NCI-H69 (cell line): ENCODE data around the gene XRRA1.
"Not testable (repeated sequence)": the region's sequence is repeated elsewhere in the genome, so short reads cannot be mapped to it uniquely, and the experiment has no call there.

Experiments
- DNase-seq: peaks from one replicate; lab custom pipeline; 2025; lab: John Stamatoyannopoulos, UW

The XRRA1 gene, protein sequence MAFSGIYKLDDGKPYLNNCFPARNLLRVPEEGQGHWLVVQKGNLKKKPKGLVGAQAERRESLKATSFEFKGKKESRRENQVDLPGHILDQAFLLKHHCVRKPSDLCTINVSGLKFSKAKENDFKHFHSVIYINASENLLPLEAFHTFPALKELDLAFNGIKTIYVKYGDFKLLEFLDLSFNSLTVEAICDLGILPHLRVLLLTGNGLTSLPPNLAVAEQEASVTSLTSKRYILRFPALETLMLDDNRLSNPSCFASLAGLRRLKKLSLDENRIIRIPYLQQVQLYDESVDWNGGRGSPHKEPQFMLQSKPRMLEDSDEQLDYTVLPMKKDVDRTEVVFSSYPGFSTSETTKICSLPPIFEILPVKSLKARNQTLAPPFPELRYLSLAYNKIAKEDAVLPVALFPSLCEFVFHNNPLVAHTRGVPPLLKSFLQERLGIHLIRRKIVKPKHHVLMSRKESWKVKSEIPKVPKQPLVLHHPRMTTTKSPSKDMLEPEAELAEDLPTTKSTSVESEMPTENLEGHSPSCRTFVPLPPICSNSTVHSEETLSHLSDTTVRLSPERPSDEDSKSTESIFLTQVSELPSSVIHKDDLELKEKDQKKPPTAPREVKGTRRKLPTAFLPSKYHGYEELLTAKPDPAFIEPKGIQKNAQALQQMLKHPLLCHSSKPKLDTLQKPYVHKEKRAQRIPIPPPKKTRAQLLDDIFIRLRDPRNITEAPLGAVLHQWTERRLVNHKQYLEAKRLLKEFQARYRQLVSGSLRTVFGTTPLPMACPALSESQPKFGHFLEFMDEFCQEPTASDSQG

DNA sequence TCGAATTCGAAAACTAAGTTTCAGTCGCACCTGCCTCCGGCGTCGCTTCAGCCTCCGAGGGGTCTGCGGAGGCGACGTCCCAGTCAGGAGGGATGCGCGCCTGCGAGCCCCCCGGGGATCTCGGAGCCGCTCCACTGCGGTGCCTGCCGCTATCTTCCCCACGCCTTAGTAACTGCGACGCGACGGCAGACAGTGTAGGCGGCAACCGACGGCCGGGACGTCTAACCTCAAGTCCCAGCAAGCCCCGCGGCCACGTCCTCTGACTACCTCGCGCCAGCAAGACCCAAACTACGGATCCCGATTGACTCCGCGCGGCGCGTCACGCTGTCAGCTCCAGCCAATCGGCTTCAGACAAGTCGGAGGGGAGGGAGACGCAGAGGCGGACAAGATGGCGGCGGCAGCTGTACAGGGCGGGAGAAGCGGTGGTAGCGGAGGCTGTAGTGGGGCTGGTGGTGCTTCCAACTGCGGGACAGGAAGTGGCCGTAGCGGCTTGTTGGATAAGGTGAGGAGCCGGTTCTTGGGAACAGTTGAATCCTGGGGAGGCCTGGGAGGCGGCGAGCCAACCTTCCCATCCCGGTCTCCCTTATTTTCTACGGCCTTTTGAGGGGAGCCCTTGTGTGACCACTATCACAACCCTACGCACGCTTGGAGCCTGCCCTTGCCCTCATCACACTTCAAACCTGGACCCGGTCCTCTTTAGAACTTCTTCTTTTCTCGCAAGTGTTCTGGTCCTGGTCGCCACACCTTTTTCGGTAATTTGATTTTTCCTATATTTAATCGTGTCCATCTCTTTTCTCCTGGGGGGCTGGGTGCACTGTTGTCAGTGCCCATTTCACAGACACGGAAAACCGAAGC, at the start of gene XRRA1, which contains the start of gene SPCS2:
Gene XRRA1 (minus strand): TSS at position 194 of the 855 bp plus-strand sequence. CDS start 8,213 bp downstream, outside the sequence.
Gene SPCS2 (plus strand): TSS at position 369 of the 855 bp plus-strand sequence. CDS start 20 bp downstream, at position 389.
- DNase-seq = peak; percentile 100

DNA sequence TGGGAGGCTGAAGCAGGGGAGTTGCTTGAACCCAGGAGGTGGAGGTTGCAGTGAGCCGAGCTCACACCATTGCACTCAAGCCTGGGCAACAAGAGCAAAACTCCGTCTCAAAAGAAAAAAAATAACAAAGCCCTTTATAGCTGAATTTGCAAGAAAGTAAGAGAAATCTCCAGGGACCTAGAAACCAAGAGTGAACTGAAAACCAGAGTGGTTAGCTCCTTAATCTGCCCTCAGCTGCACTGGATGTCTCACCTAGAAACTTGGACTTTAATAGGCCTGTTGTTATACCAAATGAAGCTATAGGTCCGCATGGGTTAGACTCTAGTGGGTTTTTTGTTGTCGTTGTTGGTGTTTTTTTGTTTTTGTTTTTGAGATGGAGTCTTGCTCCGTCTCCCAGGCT, 44.0 kb upstream of the XRRA1 start:
- no peak for DNase-seq

DNA sequence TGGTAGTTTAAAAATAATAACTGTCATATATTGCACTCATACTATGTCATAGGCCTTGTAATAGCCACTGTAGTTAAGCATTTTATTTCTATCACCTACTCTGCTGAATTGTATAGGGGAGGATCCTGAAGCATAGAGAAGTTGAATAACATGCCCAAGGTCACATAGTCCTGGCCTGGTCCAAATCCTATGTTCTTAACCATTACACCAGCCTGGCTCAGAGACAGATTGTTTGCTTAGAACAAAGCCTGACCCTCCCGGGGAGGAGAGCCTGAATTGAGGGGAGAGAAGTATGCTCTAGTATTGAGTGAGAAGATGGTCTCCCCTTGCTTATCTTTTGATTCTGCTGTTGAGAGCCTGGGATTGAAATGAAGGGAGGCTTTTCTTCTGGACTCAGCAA, 42.0 kb upstream of the XRRA1 start:
- DNase-seq = peak; percentile 25

DNA sequence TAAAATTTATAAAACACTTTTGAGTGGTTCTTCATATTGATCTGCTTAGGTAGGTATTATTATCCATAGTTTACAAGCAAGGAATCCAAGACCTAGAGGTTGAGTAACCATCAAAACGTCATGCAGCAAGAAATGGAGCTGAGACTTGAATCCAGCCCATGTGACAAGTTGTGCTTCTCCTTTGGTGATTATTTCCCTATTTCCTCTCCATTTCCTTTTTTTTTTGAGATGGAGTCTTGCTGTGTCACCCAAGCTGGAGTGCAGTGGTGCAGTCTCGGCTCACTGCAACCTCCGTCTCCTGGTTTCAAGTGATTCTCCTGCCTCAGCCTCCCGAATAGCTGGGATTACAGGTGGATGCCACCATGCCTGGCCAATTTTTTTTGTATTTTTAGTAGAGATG, 41.3 kb upstream of the XRRA1 start:
- not testable (repeated sequence) for DNase-seq

DNA sequence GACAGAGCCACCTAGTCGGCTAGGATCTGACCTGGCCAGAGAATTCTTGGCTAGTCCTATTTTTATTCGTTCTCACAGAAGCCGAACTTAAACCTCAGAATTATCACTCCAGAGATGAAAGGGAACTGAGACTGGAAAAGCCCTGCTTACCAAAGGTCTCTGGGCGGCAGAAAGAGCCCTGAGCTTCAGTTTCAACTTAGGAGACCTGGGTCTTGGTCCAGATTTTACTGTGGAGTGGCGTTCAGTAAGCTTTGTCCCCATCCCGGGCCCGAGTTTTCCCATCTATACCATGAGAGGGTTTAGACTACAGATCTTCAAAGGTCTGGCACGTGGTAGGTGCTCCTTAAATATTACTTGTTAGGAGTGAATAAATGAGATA, 40.4 kb upstream of the XRRA1 start:
- peak; percentile 50 for DNase-seq

DNA sequence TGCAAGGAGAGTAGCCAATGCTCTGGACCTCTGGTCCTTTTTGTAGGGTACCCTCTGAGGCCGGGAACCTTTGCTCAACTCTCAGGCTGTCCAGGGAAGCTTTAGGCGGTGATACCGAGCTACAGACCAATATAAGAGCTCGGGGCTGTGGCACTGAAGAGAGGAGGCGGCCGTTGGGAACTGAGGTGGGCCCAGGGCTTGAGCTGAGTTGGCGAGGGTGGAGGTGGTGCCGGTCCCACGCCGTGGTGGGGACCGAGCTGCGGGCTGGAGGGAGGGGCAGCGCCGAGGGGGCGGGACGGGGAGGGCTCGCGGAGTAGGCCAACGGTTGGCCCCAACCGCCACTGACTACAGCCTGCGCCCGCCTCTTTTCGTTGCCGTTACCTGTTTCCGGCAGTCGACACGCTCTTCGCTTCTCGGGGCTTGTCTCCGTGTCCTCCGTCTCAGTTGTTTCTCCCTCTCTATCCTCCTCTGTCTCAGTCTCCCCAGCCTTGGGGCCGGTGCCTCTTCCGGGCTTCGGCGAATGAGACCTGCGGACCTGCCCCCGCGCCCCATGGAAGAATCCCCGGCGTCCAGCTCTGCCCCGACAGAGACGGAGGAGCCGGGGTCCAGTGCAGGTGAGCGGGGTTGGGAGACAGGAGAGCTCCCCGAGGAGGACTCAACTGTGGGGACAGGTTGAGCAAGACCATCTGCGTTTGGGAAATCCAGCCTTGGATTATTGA, 39.8 kb upstream of the XRRA1 start, which contains the start of gene NEU3:
Gene NEU3 (plus strand): TSS at position 393 of the 719 bp plus-strand sequence. CDS start 128 bp downstream, at position 521.
- peak; percentile 93 for DNase-seq

DNA sequence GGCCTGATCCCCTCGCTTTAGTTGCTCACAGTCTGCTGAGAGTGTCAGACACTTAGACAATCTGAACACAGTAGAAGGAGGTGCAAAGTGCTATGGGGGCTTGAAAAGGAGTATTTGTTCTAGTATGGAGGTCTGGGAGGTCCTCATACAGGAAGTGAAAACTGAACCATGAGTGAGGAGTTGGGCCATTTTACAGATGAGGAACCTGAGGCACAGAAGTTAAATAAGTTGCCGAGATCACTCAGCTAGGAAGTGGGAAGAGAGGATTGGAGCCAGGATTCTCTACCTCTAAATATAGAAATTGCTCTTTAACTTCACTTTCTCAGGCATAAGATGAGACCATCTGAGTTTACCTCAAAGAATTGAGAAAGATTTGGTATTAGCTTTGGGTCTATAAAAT, 35.8 kb upstream of the XRRA1 start:
- DNase-seq = no peak

DNA sequence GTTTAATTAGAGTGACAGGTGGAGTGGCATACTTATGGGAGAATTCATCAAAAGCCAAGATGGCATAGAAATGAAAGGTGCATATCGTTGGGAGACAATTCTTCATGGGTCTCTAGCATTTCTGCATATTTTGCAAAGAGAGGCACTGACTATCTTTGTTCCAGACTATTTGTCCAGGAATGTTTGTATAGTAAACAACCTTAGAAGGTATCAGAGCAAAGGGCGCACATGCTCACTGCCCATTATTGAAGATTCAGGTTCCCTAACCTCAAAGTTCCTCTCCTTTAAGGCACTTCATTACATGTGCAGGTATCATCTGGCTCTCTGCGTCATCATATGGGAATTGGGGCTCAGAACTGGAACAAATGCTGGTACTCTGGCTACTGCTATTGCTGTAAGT, 35.2 kb upstream of the XRRA1 start:
- DNase-seq = no peak

DNA sequence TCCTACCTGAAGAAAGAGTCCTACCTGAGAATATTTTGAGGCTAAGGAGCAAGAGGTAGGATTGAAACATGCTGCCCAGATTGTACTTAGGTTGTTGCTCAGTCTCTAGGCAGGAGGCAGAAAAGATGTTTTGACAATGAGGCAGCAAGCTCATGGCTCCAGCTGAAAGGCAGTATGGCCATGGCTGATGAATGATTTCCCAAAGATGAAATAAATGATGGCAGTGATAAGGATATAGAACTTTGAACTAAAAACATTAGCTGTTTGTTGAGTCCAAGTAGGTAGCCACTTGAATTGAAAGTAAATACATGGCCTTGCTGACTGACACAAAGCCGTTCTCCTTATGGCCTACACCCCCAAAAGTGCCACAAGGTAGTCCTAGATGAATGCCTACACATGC, 33.0 kb upstream of the XRRA1 start:
- no peak for DNase-seq

DNA sequence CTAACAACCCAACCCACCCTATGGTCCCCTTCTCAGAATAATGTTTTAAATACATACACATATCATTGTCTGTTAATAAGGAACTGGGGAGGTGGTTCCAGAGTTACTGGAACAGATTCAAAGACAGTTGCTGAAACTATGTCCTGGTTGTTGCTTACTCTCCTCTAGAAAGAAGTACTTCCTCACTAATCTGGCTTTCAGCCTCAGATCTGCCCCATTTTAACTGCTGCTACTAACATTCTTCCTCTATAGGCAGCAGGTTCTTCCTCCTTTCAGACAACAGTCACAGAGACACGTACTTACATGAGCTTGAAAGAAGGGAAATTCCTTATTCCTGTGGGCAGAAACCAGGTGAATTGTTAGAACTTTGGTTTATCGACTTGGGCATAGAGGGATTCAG, 31.7 kb upstream of the XRRA1 start:
- DNase-seq = no peak

DNA sequence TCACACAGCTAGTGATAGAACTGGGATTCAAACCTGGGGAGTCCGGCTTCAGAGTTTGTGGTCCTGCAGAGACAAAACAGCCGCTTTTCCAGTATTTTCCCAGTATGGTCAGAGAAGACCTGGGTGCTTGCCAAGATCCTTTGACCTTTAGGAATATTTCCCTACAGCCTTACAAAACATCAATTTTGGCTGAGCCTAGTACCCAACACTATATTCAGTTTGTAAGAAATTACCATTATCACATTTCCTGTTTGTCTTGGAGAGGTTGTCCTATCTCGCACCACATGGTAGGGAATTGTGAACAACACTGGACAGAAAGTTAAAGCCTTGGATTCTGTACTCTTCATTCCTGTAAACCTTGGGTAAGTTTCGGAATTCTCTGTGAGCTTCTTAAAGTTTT, 29.1 kb upstream of the XRRA1 start:
- no peak for DNase-seq

DNA sequence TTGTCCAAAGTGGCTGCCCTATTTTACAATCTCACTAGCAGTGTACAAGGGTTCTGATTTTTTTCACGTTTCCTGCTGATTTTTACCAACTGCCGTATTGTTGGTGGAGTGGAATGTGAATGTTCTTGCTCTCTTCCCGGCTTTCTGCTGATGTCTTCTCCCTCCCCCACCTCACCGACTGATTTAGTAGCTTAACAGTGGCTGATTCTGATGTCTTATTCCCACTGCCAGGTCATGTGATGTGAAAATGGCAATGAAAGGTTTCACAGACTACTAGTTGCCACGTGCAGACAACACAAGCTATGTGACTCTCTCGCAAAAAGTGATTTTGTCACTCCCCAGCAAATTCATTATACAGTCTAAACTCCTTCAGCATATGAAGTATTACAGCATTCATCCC, 22.5 kb upstream of the XRRA1 start:
- no peak for DNase-seq

DNA sequence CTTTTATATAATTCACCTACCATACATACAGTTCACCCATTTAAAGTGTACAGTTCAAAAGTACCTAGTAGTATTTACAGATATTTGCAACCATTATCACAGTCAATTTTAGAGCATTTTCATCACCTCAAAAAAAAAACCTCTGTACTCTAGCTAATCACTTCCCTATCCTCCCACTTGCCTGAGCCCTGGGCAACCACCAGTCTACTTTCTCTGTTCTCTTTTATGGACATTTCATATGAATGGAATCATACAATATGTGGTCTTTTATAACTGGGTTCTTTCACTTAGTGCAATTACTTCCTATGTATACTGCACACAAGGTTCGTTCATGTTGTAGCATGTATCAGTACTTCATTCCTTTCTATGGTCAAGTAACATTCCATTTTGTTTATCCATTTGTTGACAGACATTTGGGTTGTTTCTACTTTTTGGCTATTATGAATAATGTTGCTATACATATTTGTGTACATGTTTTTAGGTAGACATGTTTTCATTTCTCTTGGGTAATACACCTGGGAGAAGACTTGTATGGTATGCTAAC, 22.0 kb upstream of the XRRA1 start:
- DNase-seq = no peak

DNA sequence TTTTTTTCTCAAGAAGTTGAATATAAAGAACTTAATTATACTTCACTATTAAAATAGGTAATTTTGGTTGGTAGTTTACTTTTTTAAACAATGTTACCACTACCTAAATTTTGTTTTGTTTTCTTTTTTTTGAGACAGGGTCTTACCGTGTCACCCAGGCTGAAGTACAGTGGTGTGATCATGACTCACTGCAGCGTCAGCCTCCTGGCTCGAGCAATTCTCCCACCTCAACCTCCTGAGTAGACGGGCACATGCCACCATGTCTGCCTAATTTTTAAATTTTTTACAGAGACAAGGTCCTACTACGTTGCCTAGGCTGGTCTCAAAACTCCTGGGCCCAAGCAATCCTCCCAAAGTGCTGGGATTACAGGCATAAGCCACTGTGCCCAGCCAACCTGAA, 17.8 kb upstream of the XRRA1 start:
- no peak for DNase-seq

DNA sequence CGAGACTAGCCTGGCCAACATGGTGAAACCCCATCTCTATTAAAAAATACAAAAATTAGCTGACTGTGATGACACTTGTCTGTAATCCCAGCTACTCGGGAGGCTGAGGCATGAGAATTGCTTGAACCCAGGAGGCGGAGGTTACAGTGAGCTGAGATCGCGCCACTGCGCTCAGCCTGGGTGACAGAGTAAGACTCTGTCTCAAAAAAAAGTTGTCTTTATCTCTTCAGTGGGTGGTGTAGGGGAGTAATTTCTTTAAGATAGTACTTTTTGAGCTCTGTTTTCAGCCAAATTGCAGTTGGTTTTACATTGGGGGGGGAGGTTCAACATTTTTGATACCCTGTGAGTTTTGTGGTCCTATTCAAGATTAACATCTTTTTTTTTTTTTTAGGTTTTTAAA, 11.2 kb upstream of the XRRA1 start:
- DNase-seq = not testable (repeated sequence)

DNA sequence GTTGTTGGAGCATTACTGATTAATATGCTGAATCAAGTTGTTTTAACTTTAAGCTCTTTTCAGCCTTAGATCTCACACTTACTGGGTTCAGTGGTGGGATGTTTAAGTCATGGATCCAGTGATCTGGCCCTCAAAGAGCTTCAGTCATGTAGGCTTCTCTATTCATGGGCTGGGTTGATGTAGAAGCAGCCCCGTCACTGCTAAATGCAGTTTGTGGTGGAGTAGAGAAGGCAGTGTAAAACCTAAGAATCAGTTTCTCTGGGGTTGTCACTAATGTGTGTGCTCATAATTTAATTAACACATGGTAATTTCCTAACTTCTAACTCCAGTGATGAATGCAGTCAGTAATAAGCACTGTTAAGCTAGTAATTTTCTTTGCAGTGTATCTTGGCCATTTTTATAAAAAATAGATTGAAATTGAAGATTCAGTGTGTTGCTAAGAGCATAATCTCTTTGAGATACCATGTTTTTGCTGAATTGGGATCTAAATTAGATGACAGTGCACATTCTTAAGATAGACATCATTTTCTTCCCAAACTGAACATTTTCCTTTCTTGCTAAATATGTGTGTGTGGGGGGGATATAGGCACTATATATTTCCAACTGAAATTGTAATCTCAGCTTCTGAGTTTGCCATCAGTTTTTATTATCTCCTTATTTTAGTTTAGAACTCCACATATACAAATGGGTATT, 9.2 kb upstream of the XRRA1 start:
- DNase-seq = no peak

DNA sequence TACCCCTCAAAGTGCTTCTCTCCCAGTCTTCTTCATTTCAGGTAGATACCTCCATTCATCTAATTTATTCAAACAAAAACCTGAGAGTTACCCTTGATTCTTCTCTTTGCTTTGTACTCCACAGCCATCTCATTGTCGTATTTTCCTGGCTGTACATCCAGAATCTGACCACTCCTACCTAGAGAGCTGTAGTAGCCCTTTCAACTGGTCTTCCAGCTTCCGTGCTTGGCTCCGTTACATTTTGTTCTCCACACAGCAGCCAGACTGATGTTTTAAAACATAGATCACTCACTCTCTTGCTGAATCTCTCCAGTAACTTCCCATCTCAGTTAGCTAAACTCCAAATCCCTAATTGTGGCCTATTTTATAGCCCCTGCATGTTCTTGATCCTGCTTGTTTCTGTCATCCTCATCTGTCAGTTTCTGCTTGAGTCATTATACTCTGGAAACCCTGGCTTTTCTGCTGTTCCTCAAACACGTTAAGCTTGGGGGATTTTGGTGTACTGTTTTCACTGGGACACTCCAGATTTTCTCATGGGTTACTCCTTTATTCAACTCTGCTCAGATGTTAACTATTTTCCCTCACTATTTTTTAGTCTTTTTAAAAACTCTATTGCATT, 7.6 kb upstream of the XRRA1 start:
- DNase-seq = no peak

DNA sequence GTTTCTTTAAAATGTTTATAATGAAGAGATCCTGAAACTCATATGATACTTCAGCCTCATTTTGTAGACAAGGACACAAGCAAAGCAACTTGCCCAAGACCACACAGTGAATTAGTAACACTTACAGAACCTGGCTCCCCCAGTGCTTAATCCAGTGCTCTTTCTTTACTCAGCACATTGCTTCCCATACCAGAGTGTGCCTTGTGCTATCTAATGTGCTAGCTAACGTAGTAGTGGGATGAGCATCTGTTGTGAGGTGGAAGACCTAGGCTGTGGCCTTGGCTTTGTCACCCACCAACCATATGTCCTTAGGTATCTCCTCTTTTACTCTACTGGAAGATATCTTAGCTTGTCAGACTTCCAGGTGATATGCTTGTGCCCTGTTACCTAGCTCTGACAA, 5.3 kb upstream of the XRRA1 start:
- DNase-seq = no peak

DNA sequence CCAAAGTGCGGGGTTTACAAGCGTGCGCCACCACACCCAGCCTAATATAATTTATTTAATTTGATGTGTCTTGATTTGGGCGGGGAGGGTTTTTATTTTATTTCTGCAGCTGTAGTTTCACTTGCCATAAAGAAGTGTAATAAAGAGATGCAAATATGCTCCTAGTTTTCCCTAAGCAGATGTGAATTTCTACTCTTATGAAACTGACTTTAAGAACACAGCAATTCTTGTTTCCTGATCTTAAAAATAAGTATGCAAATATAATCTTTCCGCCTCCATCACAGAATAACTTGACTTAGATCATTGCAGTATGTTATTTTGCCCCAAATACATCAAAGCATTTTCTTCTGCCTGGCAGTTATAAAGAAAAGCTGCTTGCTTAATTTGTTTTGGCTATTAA, 4.6 kb upstream of the XRRA1 start:
- DNase-seq = no peak

DNA sequence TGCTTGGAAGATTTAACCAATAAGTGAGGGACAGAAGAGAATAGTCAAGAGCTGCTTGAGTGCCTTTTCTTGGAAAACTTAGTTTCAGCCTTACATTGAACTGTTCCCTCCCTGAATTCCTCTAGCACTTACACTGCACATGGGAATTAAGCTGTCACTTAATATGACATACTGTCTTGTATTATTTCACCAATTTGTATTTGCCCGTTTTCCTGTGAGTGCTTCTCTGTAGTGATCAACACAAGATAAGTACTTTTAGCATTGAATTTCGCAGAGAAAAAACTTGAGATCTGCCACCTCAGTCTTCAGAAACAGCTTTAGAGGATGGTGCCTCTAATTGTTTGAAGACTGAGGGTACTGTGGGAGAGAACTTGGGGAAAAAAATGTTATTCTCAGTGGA, 3.9 kb upstream of the XRRA1 start:
- no peak for DNase-seq
